SH-SY5Y (cell line): ENCODE data around the gene TMEM82.

ENCODE experiments used
- GATA2 ChIP-seq: IDR thresholded peaks from 2 replicates; pipeline ENCODE4 v1.6.1; 2011; ENCODE audit warnings: mild to moderate bottlenecking, low read depth, low read length
- GATA3 ChIP-seq: IDR thresholded peaks from 2 replicates; pipeline ENCODE4 v1.6.1; 2011; ENCODE audit warnings: low read depth, mild to moderate bottlenecking, low read length, moderate library complexity

Gene TMEM82

DNA sequence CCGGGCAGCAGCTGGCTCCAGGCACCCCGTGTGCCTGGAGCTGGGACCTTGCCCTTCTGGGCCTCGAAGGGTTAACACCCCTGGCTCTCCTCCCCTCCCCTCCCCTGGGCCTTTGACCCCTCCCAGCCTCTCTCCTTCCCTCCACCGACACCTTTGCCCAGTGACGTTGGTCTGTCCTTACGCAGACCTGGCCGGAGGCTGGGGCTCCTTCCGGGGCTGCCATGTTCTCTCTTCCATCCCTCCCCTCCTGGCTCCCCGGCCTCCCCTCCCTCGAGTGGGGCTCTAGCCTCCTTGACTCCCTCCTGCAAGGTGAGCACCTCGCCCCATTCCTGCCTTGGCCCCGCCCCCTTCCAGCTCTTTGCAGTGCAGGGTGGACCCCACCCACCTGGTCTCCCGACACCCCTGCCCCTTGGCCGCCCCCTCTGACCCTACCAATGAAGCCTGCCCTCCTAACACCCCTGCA lies at the start of gene TMEM82:
TSS of gene TMEM82 (plus strand) at position 161 of the 463 bp plus-strand sequence. CDS start at position 222, 61 bp downstream.
- no peak for TF ChIP-seq GATA3
- no peak for TF ChIP-seq GATA2

GRCh38 chr1:15693371-15693770 lies 48.9 kb upstream of the TMEM82 start:
- no peak for TF ChIP-seq GATA2
- no peak for TF ChIP-seq GATA3

GRCh38 chr1:15696956-15697521 lies 45.3 kb upstream of the TMEM82 start:
- TF ChIP-seq GATA3: no peak
- no peak for TF ChIP-seq GATA2

- TF ChIP-seq GATA2 (no peak), GATA3 (no peak)
Measured at GRCh38 chr1:15698201-15698600, 44.1 kb upstream of the TMEM82 start.

- TF ChIP-seq GATA2 (no peak), GATA3 (no peak)
Measured at GRCh38 chr1:15700508-15700907, 41.8 kb upstream of the TMEM82 start.

GRCh38 chr1:15701784-15702183 lies 40.5 kb upstream of the TMEM82 start:
- no peak for TF ChIP-seq GATA2
- TF ChIP-seq GATA3: no peak

DNA sequence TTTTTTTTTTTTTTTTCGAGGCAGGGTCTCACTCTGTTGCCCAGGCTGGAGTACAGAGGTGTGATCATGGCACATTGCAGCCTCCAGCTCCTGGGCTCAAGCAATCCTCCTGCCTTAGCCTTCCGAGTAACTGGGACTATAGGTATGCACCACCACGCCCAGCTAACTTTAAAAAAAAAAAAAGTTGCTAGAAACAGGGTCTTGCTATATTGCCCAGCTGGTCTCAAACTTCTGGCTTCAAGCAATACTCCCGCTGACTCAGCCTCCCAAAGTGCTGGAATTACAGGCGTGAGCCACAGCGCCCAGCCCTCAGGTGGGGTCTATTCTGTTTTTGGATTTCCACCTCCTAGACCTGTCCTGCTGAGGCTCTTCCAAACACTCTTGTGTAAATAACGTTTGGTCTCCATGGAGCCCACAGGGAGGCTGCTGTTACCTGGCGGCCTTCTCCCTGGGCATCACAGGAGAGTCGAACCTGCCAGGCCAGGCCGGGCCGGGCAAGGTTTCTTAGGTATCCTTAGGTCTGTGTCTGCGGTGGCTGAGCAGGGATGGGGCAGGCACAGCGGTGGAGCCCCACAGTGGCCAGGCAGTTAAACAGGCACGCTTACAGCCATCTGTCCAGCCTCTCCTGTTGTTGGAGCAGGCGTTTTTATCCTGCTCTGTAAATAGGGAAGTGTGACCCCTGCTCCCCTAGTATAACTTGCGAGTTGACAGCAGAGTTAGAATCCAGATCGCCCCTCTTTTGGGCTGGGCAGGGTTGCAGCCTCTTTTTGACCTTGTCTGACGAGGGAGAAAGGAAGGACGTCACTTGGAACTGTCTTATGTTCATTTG lies 39.4 kb upstream of the TMEM82 start:
- TF ChIP-seq GATA3: no peak
- TF ChIP-seq GATA2: no peak

- no peak for TF ChIP-seq GATA2
- no peak for TF ChIP-seq GATA3
Measured at GRCh38 chr1:15703562-15703961, 38.7 kb upstream of the TMEM82 start.

DNA sequence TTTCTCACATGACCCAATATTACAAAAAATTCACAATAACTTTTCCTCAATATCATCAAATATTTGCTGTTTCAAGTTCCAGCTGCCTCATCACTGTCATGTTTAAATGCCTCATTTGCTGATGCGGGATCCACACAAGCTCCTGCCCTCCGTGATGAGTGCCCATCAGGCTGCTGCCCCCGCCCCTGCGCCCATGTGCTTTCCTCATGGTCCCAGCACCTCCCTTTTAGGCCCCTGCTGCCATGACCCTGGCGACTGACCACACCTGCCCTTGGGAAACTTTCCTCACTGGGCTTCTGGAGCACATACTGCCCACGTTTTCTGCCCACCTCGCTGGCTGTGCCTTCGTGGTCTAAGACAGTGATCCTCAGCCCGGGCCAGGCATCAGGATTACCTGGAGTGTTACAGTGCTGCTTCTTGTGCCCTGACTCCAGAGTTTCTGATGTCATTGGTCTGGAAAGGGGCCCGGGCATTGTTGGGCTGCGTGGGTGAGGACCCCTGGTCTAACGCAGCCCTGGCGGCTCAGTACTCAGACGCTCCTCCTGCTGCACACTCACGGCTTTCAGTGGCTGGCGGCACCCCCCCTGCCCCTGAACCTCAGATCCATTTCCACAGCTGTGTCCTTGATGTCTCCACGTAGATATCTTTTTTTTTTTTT lies 37.6 kb upstream of the TMEM82 start:
- no peak for TF ChIP-seq GATA3
- TF ChIP-seq GATA2: no peak

GRCh38 chr1:15705184-15705566 lies 37.1 kb upstream of the TMEM82 start:
- TF ChIP-seq GATA2 (no peak), GATA3 (no peak)

GRCh38 chr1:15706751-15707150 lies 35.5 kb upstream of the TMEM82 start:
- no peak for TF ChIP-seq GATA2
- no peak for TF ChIP-seq GATA3

GRCh38 chr1:15707239-15707925 lies 34.9 kb upstream of the TMEM82 start:
- TF ChIP-seq GATA3: no peak
- TF ChIP-seq GATA2: no peak

- TF ChIP-seq GATA2 (no peak), GATA3 (no peak)
Measured at GRCh38 chr1:15708486-15709137, 33.7 kb upstream of the TMEM82 start.

DNA sequence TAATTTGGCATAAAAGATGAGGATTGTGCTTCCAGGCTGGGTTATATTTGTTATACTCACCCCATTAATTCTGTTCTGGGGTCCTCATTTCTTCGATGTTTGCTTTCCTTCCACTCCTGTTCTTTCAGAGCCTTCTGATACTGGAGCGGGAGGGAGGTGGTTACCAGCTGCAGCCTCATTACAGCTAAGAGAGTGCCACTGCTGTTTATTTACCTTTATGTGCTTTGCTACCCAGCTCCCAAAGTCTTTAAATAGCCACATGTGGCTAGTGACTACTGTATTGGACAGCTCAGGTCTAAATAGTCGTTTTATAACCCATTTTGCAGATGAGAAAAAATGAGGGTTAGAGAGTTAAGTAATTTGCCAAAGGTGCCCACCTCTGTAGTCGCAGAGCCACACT lies 33.1 kb upstream of the TMEM82 start:
- TF ChIP-seq GATA3: no peak
- no peak for TF ChIP-seq GATA2

DNA sequence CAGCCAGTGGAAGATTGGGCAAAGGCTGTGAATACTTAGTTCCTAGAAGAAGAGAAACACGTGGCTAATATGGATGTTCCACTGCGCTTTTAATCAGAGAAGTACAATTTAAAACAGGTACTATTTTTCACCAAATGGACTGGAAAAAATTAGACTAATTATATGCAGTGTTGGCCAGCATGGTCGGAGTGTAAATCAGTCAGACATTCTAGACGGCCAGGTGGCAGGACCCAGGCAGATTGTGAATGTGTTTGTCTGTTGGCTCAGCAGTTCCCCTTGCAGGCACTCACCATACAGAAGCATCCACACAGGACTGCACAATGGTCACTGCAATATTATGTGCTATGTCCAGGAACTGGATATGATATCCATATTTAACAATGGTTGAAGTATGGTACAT lies 30.1 kb upstream of the TMEM82 start:
- no peak for TF ChIP-seq GATA3
- TF ChIP-seq GATA2: no peak
